ENCODE measurements around the gene LARP1B. TPM values are rescaled to one million over a fixed set of nuclear protein-coding genes. Genes with fewer than 3 reads are reported as not detected.
"Not testable (repeated sequence)": the region's sequence is repeated elsewhere in the genome, so short reads cannot be mapped to it uniquely, and the experiment has no call there.

The LARP1B gene
- total RNA-seq, 1 donor from 2014 or later = 67.7 TPM

DNA sequence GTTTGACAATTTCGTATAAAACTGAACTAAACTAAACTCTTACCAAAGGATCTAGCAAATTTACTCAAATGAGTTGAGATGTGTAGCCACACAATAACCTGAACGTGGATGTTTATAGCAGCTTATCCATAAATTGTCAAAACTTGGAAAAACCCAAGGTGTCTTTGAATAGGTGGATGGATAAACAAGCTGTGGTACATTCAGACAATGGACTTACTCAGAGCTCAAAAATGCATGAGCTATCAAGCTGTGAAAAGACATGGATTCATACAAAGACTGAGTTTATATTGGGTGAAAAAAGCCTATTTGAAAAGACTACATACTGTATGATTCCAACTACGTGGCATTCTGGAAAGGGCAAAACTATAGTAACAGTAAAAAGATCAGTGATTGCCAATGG, 69.5 kb downstream of the LARP1B start:
- DNase-seq (ENCODE audit: low spot score in 2 of 2) (no peak), FAIRE-seq (no peak)

DNA sequence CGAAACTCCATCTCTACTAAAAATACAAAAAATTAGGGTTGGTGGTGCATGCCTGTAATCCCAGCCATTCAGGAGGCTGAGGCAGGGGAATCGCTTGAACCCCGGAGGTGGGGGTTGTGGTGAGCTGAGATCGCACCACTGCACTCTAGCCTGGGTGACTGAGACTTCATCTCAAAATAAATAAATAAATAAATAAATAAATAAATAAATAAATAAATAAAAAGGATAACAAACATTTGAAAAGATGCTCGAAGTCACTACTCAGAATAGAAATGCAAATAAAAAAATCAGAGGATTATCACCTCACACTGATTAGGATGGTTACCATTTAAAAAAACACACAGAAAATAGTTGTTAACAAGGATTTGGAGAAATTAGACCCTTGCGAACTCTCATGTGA, 73.8 kb downstream of the LARP1B start:
- FAIRE-seq = no peak
- DNase-seq (ENCODE audit: low spot score in 2 of 2) = no peak

DNA sequence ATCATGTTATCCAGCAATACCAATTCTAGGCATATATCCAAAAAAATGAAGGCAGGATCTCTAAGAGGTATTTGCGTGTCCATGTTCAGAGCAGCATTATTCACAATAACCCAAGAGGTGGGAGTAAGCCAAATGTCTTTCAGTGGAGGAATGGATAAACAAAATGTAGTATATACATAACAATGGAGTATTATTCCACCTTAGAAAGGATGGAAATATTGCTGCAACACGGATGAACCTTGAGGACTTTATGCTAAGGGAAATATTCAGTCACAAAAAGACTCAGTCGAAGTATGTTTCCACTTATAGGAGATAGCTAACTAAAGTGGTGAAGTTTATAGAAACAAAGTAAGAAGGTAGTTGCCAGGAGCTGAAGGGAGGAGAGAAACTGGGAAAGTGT, 74.3 kb downstream of the LARP1B start:
- FAIRE-seq (no peak), DNase-seq (ENCODE audit: low spot score in 2 of 2) (no peak)

DNA sequence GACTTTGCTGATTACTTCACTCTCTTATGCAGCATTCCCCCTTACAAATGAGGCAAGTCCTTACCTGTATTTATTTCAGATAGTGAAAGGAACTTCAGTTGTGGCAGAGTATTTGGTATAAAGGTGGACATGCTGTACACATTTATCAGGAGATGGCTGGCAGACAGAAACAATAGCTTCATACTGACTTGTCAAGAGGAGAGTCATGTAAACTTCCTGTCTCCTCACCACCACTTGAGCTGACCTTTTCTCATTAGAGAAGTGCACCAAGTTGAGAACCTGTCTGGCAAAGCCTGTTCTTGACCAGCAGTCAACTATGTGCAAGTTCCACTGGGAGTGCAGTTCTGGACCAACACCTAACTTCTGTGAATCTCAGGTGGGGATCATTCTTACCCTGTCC, 80.8 kb downstream of the LARP1B start:
- no peak for FAIRE-seq
- DNase-seq (ENCODE audit: low spot score in 2 of 2) = no peak

DNA sequence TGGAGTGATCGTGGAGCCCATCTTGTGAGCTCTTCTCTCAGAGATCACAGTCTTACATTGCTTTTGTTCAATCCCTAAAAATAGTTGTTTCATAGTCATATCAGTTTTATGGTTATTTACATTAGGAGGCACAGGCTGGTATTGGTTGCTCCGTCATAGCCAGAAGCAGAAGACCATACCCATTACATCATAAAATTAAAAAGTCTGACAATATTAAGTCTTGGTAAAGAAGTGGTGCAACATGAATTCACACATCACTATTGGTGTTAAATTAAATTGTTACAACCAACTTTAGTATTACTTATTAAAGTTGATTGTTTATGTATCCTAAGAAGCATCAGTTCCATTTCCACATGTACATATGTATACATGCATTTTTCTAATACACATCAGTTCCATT, 84.6 kb downstream of the LARP1B start:
- no peak for FAIRE-seq
- DNase-seq (ENCODE audit: low spot score in 2 of 2) = no peak

DNA sequence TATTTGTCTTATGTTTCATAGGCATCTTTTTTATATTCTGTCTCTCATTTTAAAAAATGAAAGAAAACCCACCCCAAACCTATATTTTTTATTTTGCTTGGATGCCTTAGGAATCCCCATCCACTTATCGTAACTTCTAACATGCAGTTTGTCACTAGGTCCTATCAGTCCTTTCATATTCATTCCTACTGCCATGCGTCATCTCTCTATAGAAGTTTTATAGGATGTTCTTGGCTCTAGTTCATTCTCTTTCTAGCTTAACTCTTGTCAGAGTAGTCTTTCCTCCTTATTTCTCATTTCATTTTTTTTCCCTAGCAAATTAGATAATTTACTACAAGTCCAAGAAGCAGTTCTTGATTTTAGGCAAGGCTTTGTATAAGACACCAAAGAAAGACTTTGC, 92.7 kb downstream of the LARP1B start:
- DNase-seq (ENCODE audit: low spot score in 2 of 2) = no peak
- no peak for FAIRE-seq

DNA sequence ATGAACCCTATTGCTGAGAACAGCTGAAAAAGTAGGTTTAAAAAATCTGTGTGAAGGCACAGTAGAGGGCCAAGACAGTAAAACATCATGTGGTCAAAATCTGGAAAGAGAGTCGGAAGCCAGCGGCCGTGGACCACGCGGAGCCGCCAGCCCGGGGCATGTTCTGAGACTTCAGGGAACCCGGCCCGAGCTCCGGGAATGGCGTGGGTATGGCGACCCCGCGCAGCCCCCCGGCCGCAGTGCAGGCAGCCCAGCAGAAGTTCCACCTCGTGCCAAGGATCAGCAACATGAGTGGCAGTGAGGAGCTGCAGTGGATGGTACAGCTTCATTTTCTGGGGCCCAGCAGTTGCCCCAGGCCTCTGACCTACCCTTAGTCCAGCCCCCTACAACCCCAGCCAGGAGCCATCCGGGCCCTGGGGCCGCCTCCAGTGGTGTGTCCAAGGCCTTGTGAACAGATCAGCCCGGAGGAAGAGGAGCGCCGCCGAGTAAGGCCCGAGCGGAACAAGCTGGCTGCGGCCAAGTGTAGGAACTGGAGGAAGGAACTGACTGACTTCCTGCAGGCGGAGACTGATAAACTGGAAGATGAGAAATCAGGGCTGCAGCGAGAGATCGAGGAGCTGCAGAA, 94.2 kb downstream of the LARP1B start:
- no peak for FAIRE-seq
- peak in 1 of 2 donors; percentile 5 for DNase-seq (ENCODE audit: low spot score in 2 of 2)

DNA sequence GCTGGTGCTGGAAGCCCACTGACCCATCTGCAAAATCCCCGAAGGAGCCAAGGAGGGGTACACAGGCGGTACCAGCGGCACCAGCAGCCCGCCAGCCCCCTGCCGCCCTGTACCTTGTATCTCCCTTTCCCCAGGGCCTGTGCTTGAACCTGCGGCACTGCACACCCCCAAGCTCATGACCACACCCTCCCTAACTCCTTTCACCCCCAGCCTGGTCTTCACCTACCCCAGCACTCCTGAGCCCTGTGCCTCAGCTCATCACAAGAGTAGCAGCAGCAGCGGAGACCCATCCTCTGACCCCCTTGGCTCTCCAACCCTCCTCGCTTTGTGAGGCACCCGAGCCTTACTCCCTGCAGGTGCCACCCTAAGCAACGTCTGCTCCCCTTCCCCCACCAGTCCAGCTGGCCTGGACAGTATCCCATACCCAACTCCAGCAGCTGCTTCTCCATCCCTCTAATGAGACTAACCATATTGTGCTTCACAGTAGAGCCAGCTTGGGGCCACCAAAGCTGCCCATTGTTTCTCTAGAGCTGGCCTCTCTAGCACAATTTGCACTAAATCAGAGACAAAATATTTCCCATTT, 94.9 kb downstream of the LARP1B start:
- FAIRE-seq (no peak), DNase-seq (ENCODE audit: low spot score in 2 of 2) (peak in 1 of 2 donors; percentile 44)

DNA sequence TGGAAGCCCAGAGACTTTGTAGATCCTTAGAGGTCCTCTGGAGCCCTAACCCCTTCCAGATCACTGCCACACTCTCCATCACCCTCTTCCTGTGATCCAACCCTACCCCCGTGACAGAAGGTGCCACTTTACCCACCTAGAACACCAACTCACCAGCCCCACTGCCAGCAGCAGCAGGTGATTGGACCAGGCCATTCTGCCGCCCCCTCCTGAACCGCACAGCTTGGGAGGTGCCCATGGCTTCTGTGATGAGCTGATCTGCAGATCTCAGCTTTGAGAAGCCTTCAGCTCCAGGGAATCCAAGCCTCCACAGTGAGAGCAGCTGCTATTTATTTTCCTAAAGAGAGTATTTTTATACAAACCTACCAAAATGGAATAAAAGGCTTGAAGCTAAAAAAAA, 95.4 kb downstream of the LARP1B start:
- not testable (repeated sequence) for FAIRE-seq

DNA sequence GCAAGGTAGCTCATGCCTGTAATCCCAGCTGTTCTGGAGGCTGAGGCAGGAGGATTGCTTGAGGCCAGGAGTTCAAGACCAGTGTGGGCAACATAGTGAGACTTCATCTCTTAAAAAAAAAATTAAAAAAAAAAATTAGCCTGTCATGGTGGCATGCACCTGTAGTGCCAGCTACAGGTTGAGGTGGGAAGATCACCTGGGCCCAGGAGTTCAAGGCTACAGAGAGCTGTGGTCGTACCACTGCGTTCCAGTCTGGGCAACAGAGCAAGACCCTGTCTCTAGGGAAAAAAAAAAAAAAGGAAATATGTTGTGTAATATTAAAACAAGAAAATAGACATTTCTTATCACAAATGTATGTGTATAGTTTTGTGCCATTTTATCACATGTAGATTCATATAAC, 97.8 kb downstream of the LARP1B start:
- DNase-seq (ENCODE audit: low spot score in 2 of 2) = no peak
- no peak for FAIRE-seq

More for the DNA sequence above, 95.4 kb downstream of the LARP1B start:
- not testable (repeated sequence) for DNase-seq (ENCODE audit: low spot score in 2 of 2)

DNA sequence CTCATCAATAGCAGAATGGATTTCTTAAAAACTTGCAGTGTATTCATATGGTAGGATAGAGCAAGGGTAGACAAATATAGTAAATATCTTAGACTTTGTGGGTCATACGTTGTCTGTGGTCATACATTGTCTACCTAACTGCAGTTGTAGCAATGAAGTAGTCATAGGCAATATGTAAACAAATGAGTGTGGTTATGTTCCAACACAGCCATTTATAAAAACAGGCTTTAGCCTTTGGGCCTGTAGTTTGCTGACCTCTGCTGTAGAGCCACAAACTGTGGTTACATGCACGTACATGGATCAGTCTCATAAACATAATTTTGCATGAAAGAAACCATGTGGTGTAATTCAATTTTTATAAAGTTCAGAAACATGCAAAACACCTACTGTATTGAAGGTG, 98.9 kb downstream of the LARP1B start:
- DNase-seq (ENCODE audit: low spot score in 2 of 2) = no peak
- FAIRE-seq = no peak

DNA sequence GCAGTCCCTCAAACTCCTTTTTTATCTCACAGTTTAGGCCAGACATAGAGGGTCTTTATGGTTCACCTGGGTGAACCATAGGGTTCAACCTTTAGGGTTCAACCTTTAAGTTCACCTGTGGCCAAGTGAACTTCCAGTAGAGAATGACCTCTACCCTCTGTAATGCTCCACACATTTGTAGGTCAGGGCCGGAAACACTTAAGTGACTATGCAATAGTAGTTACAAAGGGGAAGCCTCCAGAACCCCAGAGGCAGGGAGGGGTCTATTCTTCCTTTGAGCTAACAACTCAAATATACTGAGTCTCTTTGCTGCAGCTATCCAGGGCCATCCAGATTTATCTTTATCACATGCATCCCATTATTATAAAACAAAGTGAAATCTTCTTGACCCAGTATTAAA, 100.0 kb downstream of the LARP1B start:
- DNase-seq (ENCODE audit: low spot score in 2 of 2) (no peak), FAIRE-seq (no peak)

DNA sequence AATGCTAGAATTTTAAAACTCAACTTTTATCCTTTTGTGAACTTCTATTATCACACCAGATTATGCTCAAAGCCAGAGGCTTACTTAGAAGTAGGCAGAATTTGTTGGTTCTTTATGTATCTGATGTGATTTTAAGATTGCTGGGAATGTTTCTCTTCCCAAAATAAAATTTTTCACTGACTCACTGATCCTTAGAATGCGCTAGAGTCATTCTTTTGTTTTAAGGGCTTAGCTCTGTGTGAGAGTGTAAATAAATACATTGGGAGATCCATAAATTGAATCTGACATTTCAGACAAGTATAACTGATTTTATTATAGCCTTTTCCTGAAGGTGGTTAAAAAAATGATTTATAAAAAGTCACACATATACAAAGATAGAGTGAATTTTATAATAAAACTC, 101.3 kb downstream of the LARP1B start:
- no peak for FAIRE-seq
- no peak for DNase-seq (ENCODE audit: low spot score in 2 of 2)

DNA sequence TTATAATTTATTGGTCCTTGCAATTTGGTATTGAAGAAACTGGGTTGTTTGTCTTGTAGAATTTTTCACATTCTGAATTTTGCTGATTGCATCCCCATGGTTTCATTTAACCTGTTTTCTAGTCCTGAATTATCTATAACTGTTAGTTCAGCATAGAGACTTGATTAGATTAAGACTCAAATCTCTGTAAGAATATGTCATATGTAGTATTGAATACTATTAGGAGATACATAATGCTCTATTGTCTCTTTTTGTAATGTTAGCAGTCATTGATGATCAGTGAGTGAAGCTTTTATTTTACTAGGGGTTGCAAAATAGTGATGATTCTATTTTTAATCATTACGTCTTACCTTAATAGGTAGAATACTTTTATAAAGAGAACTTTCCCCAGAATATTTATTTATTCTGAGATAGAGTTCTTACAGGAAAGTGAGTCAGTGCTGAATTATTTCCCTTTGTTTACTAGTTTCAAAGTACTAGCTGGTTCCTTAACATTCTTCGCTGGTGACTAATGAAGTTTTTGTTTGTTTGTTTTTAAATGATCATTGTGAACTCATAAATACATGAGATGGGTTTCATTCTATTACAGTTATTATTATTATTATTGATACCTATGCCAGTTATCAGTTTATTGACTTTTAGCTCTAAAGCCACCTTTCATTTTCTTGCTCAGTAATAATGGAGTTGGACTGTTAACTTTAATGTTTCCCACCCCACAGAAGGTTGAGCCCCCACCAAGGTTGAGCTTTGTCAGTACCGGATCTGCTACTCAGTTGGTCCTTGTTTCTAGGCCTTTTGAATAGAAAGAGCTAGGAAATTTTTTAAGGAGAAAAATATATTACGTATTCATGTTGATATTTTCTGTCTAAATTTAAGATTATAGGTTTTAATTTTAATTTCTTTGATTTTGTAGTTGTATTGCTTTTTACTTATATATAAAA, 102.3 kb downstream of the LARP1B start:
- DNase-seq (ENCODE audit: low spot score in 2 of 2) (no peak), FAIRE-seq (no peak)

DNA sequence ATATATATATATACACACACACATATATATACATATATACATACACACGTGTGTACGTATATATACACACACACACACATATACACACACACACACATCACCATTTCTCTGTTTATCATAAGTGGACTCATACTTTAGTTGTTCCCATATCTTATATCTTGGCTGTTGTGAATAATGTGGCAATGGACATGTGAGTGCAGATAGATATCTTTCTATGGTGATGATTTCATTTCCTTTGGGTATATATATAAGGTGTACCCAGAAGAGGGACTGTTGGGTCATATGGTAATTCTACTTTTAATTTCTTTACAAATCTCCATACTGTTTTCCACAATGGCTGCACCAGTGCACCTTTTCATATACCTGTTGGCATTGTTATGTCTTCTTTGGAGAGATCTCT, 105.9 kb downstream of the LARP1B start:
- FAIRE-seq (no peak), DNase-seq (ENCODE audit: low spot score in 2 of 2) (no peak)

DNA sequence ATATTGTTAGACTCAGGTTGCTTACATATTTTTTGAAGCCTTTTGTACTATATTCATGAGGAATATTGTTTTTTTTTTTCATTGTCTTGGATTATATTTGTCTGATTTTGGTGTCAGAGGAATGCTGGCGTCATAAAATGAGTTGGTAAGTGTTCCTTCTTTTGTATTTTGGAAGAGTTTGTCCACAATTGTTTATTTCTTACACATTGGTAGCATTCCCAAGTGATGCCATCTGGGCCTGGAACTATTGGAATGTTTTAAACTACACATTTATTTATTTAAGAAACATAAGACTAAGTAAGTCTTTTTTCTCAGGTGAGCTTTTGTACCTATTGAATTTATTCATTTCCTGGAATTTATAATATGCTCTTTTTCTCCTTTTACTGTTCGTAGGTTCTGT, 107.6 kb downstream of the LARP1B start:
- FAIRE-seq (no peak), DNase-seq (ENCODE audit: low spot score in 2 of 2) (no peak)

DNA sequence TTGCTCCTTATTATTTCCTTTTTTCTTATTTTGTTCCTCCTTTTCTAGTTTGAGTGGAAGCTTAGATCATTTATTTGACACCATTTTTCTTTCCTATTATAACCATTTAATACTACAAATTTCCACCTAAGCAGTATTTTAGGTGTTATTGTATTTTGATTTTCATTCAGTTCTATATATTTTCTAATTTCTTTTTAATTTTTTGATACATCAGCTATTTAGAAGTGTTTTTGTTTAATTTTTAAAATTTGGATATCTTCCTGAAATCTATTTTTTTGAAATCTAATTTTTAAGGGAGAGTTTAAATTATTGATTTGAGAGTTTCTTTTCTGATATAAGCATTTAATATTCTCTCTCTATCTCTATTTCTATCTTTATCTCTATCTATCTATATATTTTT, 108.1 kb downstream of the LARP1B start:
- FAIRE-seq = peak; percentile 85
- DNase-seq (ENCODE audit: low spot score in 2 of 2) = no peak

DNA sequence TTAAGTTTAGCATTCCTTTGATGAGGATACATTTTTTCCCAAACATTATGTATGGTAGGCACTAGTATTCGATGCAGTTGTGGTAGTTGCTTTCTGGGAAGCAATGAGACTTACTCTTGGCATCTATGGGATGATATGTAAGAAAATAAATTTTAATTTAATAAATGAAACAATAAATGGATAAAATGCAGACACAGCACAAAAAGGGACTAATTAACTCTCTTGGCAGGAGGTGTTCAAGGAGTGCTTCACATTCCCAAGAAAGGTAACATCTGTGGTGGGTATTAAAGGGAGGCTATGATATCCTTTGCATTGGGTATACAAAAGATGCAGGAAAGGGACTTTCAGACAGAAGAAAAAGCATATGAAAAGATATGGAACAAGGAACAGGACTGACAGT, 115.5 kb downstream of the LARP1B start:
- no peak for FAIRE-seq

DNA sequence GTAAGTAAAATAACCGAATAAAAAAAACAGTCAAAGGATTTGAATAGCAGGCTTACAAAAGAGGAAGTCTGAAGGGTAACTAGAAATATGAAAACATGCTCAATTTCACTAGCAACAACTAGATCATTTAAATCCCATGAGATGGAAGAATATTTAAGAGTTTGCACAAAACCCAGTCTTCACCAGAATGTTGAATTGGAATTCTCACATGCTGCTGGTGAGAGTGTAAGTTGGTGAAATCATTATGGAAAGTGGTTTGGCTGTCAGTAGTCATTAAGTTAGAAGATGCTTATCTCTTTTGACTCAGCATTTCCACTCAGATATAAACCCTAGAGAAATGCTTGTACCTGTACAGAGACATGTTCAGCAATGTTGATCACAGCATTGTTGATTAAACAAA, 116.4 kb downstream of the LARP1B start:
- DNase-seq (ENCODE audit: low spot score in 2 of 2) = no peak
- no peak for FAIRE-seq

More for the DNA sequence above, 115.5 kb downstream of the LARP1B start:
- no peak for DNase-seq (ENCODE audit: low spot score in 2 of 2)

DNA sequence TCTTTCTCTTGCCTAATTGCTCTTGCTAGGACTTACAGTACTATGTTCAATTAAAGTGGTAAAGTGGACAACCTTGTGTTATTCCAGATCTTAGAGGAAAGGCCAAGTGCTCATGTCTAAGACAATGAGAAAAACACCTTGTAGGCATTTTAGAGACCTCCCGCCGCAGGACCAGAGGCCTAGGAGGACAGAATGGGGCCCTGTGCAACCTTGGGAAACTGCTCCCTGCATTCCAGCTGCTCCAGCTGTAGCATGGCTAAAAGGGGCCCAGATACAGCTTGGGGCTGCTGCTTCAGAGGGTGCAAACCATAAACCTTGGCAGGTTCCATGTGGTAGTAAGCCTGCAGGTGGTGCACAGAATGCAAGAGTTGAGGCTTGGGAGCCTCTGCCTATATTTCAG, 125.5 kb downstream of the LARP1B start:
- DNase-seq (ENCODE audit: low spot score in 2 of 2) (no peak), FAIRE-seq (no peak)

DNA sequence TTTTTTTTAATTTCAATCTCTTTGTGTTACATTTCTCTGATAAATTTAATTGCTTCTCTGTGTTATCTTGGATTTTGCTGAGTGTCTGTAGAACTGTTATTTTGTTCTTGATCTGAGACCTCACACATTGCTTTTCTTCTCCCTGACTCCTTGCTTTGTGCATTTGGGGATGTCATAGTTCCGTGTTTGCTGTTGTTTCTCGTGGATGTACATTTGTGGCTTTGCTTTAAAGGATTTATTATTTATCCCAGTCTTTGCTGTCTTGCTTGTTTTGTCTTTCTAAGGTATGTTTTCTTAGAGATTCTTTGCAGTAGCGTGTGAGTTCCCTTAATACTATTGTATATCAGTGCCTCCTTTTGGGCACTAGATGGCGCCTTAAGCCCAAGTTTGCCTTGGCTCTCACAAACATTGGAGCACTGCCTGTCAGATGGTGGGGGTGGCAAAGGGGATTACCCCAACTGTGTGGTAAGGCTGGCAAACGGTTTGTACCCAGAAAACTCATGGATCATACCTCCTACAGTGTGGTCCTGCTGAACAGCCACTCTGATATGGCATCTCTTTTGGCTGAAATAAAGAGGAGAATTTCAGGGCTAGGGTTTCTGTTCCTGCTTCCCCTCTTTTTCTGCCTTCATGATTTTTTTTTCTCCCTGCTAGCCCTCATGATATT, 130.1 kb downstream of the LARP1B start:
- DNase-seq (ENCODE audit: low spot score in 2 of 2) (peak in 1 of 2 donors; percentile 42), FAIRE-seq (no peak)

Data from frontal cortex (tissue), 4 donors.